HepG2 (cell line): ENCODE data around the gene MGLL. TPM values are rescaled to one million over a fixed set of nuclear protein-coding genes. Genes with fewer than 3 reads are reported as not detected.

Experiments used
- ATF3 ChIP-seq: sonication (generic); formaldehyde crosslinking; IDR thresholded peaks from 2 replicates; pipeline ENCODE4 v1.4.0; 2020; ENCODE audit warnings: missing genetic modification reagents
- CHD4 ChIP-seq: fragments of 200-600 bp; sonication (generic); IDR thresholded peaks from 2 replicates; pipeline ENCODE4 v1.7.0; 2017; ENCODE audit warnings: mild to moderate bottlenecking, low read length, borderline replicate concordance
- E2F1 ChIP-seq: sonication (generic); formaldehyde crosslinking; IDR thresholded peaks from 2 replicates; pipeline ENCODE4 v1.5.0; 2020; ENCODE audit warnings: missing genetic modification reagents
- EEA1 ChIP-seq: sonication (generic); formaldehyde crosslinking; IDR thresholded peaks from 2 replicates; pipeline ENCODE4 v1.5.1; 2020; ENCODE audit warnings: mild to moderate bottlenecking, missing genetic modification reagents, borderline replicate concordance
- EP300 ChIP-seq, 3 experiments: sonication (generic) in 1 of 3; formaldehyde crosslinking in 1 of 3; IDR thresholded peaks; 2 replicates each; pipeline versions ENCODE4 v1.5.1 to v1.6.1; 2011 to 2020; ENCODE audit warnings: low read depth in 2 of 3, low read length in 2 of 3, borderline replicate concordance in 1 of 3, improper control_type of control experiment in 1 of 3, mild to moderate bottlenecking in 1 of 3, missing genetic modification reagents in 1 of 3, moderate library complexity in 1 of 3
- FUBP1 ChIP-seq: sonication (generic); formaldehyde crosslinking; IDR thresholded peaks from 2 replicates; pipeline ENCODE4 v1.5.1; 2020; ENCODE audit warnings: missing genetic modification reagents, mild to moderate bottlenecking, borderline replicate concordance
- HES4 ChIP-seq: sonication (generic); formaldehyde crosslinking; IDR thresholded peaks from 2 replicates; pipeline ENCODE4 v1.9.0; 2021; ENCODE audit warnings: mild to moderate bottlenecking, missing genetic modification reagents, borderline replicate concordance
- HMG20B ChIP-seq: conservative IDR thresholded peaks from 2 replicates; pipeline ENCODE4 v1.6.1; 2016; ENCODE audit warnings: missing genetic modification reagents, missing compliant biosample characterization
- PREB ChIP-seq: sonication (generic); formaldehyde crosslinking; IDR thresholded peaks from 2 replicates; pipeline ENCODE4 v1.4.0; 2020; ENCODE audit warnings: missing genetic modification reagents
- RBM22 ChIP-seq: fragments of 200-400 bp; formaldehyde crosslinking; optimal IDR thresholded peaks from 2 replicates; pipeline ENCODE3; 2017; ENCODE audit warnings: mild to moderate bottlenecking, low read length, moderate library complexity
- SMYD3 ChIP-seq: sonication (generic); formaldehyde crosslinking; IDR thresholded peaks from 2 replicates; pipeline ENCODE4 v1.8.1; 2023; ENCODE audit warnings: mild to moderate bottlenecking, missing genetic modification reagents
- SOX5 ChIP-seq: IDR thresholded peaks from 2 replicates; pipeline ENCODE4 v1.6.1; 2016; ENCODE audit warnings: borderline replicate concordance
- TEAD2 ChIP-seq: sonication (generic); formaldehyde crosslinking; IDR thresholded peaks from 2 replicates; pipeline ENCODE4 v1.9.0; 2021; ENCODE audit warnings: missing genetic modification reagents
- TP53 ChIP-seq: sonication (generic); formaldehyde crosslinking; conservative IDR thresholded peaks from 2 replicates; pipeline ENCODE4 v1.4.0; 2020; ENCODE audit warnings: missing genetic modification reagents
- TRIM22 ChIP-seq: fragments of 450-650 bp; IDR thresholded peaks from 2 replicates; pipeline ENCODE4 v1.6.1; 2017
- ZFP62 ChIP-seq: sonication (generic); formaldehyde crosslinking; IDR thresholded peaks from 2 replicates; pipeline ENCODE4 v1.4.0; 2020; ENCODE audit warnings: missing genetic modification reagents
- ZHX1 ChIP-seq: sonication (generic); formaldehyde crosslinking; IDR thresholded peaks from 2 replicates; pipeline ENCODE4 v1.8.1; 2022; ENCODE audit warnings: low read depth, mild to moderate bottlenecking, missing genetic modification reagents
- ZNF800 ChIP-seq: sonication (generic); formaldehyde crosslinking; IDR thresholded peaks from 2 replicates; pipeline ENCODE4 v1.4.0; 2020; ENCODE audit warnings: missing genetic modification reagents
- polyA plus RNA-seq, 8 experiments: library from polyadenylated mRNA; depleted of rRNA in 3 of 8; stranded (reverse) in 7 of 8; unstranded in 1 of 8; fragments of >200 nt; fragmentation: Illumina TruSeq in 4 of 8; extraction: Trizol in 4 of 8; gene quantifications; 2 replicates each; pipeline versions ENCODE4 v1.2.1 to v1.2.3, GENCODE V29; 2011 to 2016; ENCODE audit warnings: low read depth in 4 of 8, missing spikeins in 1 of 8, mixed read lengths in 1 of 8; ENCODE audit not compliant: insufficient read depth in 1 of 8
- total RNA-seq, 5 experiments: library from RNA; depleted of rRNA; stranded (reverse); fragments of >200 nt; fragmentation: Illumina TruSeq; extraction: Trizol; gene quantifications; 2 replicates each; pipeline ENCODE4 v1.2.3, GENCODE V29; 2016; ENCODE audit warnings: low read depth in 1 of 5

MGLL gene
- total and polyA plus RNA-seq, 2 of the 13 experiments (the other 11 are each of a cell fraction or from before 2014, with no cell fraction given) = not detected

- TF ChIP-seq FUBP1 (CRISPR knock-in tag) = no peak
- TF ChIP-seq ATF3 (CRISPR knock-in tag) = no peak
- TF ChIP-seq TP53 (CRISPR knock-in tag) = no peak
- TF ChIP-seq RBM22 = no peak
- no peak for TF ChIP-seq ZHX1 (CRISPR knock-in tag)
- TF ChIP-seq CHD4 = no peak
- 0 out of 2 replicates have a peak, but pooled peaks have one; percentile 48 for TF ChIP-seq ZNF800 (CRISPR knock-in tag)
- TF ChIP-seq ZFP62 (CRISPR knock-in tag) = no peak
- no peak for TF ChIP-seq SOX5
- TF ChIP-seq HES4 = no peak
- TF ChIP-seq PREB (CRISPR knock-in tag) = no peak
- TF ChIP-seq SMYD3 (CRISPR knock-in tag) = no peak
- TF ChIP-seq TEAD2 = no peak
- TF ChIP-seq EP300 (IDR thresholded peaks at IDR 0.05; ENCODE audit: low read depth in 2 of 2, low read length in 2 of 2) = no peak
- no peak for TF ChIP-seq EP300 (CRISPR knock-in tag; IDR thresholded peaks at IDR 0.05; ENCODE audit: borderline replicate concordance)
- TF ChIP-seq E2F1 = no peak
- no peak for TF ChIP-seq HMG20B (CRISPR knock-in tag)
- no peak for TF ChIP-seq TRIM22
- TF ChIP-seq EEA1 (CRISPR knock-in tag) = no peak
Measured at GRCh38 chr3:127672429-127673190, 149.7 kb downstream of the MGLL start, which contains the start of gene ABTB1 (continued).
